ENCODE measurements around the gene ANKRD63. TPM values are rescaled to one million over a fixed set of nuclear protein-coding genes. Genes with fewer than 3 reads are reported as not detected.

ANKRD63 gene
- polyA plus RNA-seq, 1 of the 3 experiments (the other 2 are of a cell fraction), result not detected

- Histone ChIP-seq H3K4me1 (ENCODE audit: control insufficient read depth in 1 of 2, insufficient read depth in 2 of 2, low read depth in 1 of 2, low read length in 1 of 2) (peaks cover under 1 to 5% of the 10 kb centered on the region in 2 experiments; a peak in 1 of 4 replicates), H3K9me3 (no peaks in the 10 kb centered on the region), H3K36me3 (replicated peaks in 1 of 2; ENCODE audit: control insufficient read depth in 1 of 2, insufficient read depth in 2 of 2, low read length in 1 of 2) (no peaks in the 10 kb centered on the region), H3F3A (replicated peaks; ENCODE audit: insufficient read depth) (no peaks in the 10 kb centered on the region), H2AFZ (ENCODE audit: low read depth) (no peak overlapping the region), H4K20me1 (ENCODE audit: insufficient read depth) (no peaks in the 10 kb centered on the region), H3K27me3 (ENCODE audit: insufficient read depth) (no peaks in the 10 kb centered on the region), H3K79me2 (ENCODE audit: insufficient read depth) (no peaks in the 10 kb centered on the region), H3K9ac (no peak overlapping the region), H3K9me2 (no peaks in the 10 kb centered on the region), H3K4me2 (no peak overlapping the region), H3K4me3 (ENCODE audit: low read depth in 2 of 2, low read length in 1 of 2) (peak overlapping the region in 1 of 2 experiments; percentile 30; a peak in 1 of 4 replicates), H3K27ac (ENCODE audit: low read depth in 2 of 2, low read length in 1 of 2) (no peak overlapping the region)
- ChIA-PET POLR2A (no interaction called here), CTCF (interaction anchor here (0.6 to 25.6 kb wide), 58 partner anchors 11 to 595 kb away, joined by 3 to 868 read pairs (median 4); partner anchors contain the start of genes ANKRD63, BMF, BUB1B and CCDC9B)
- WGBS (ENCODE audit: low lambda C conversion rate), result 60% methylated on average over 21 of the region's 26 CpGs
- peak; percentile 88 for DNase-seq
- TF ChIP-seq PBX3 (IDR thresholded peaks at IDR 0.05) (no peak), CTCF (IDR thresholded peaks at IDR 0.05) (peak; percentile 100), SMC3 (IDR thresholded peaks at IDR 0.05; ENCODE audit: low read depth, low read length) (peak; percentile 100), GATA2 (CRISPR knock-in tag; IDR thresholded peaks at IDR 0.05) (no peak), NRF1 (IDR thresholded peaks at IDR 0.05; ENCODE audit: low read depth, low read length) (peak; percentile 34), ZBTB33 (IDR thresholded peaks at IDR 0.05; ENCODE audit: borderline replicate concordance, low read depth) (no peak), RAD21 (IDR thresholded peaks at IDR 0.05; ENCODE audit: low read length) (peak; percentile 93), RCOR1 (IDR thresholded peaks at IDR 0.05; ENCODE audit: low read length) (peak; percentile 60), TAF1 (IDR thresholded peaks at IDR 0.05; ENCODE audit: borderline replicate concordance, low read depth, low read length) (0 out of 2 replicates have a peak, but pooled peaks have one; percentile 15)
These were observed 8.3 kb downstream of the ANKRD63 start for GRCh38 chr15:40274350-40275274.

GRCh38 chr15:40273428-40273827 lies 9.4 kb downstream of the ANKRD63 start:
- 72% methylated on average over 5 of the region's 9 CpGs for WGBS (ENCODE audit: low lambda C conversion rate)
- H3K36me3 ChIP-seq (replicated peaks in 1 of 2; ENCODE audit: control insufficient read depth in 1 of 2, insufficient read depth in 2 of 2, low read length in 1 of 2), result no peaks in the 10 kb centered on the region
- no peak overlapping the region for H3K4me3 ChIP-seq (ENCODE audit: low read depth in 2 of 2, low read length in 1 of 2)
- ChIA-PET CTCF (interaction anchor here (1.1 to 25.6 kb wide), 23 partner anchors 10 to 242 kb away, joined by 3 to 868 read pairs (median 20); partner anchors contain the start of genes ANKRD63, BMF, CCDC9B and INAFM2), POLR2A (no interaction called here)
- no peak overlapping the region for H3K4me2 ChIP-seq
- H3K4me1 ChIP-seq (ENCODE audit: control insufficient read depth in 1 of 2, insufficient read depth in 2 of 2, low read depth in 1 of 2, low read length in 1 of 2), result peaks cover 2 to 5% of the 10 kb centered on the region in 2 experiments; a peak in 1 of 4 replicates
- H3K9me2 ChIP-seq, result no peaks in the 10 kb centered on the region
- no peak for DNase-seq
- no peaks in the 10 kb centered on the region for H3K79me2 ChIP-seq (ENCODE audit: insufficient read depth)
- H3F3A ChIP-seq (replicated peaks; ENCODE audit: insufficient read depth), result no peaks in the 10 kb centered on the region
- H3K9me3 ChIP-seq, result no peaks in the 10 kb centered on the region
- no peak overlapping the region for H2AFZ ChIP-seq (ENCODE audit: low read depth)
- H3K27ac ChIP-seq (ENCODE audit: low read depth in 2 of 2, low read length in 1 of 2), result no peak overlapping the region
- no peak overlapping the region for H3K9ac ChIP-seq
- H3K27me3 ChIP-seq (ENCODE audit: insufficient read depth), result no peaks in the 10 kb centered on the region
- H4K20me1 ChIP-seq (ENCODE audit: insufficient read depth), result no peaks in the 10 kb centered on the region
- TF ChIP-seq MXI1 (IDR thresholded peaks at IDR 0.05; ENCODE audit: low read depth, low read length) (no peak), NRF1 (IDR thresholded peaks at IDR 0.05; ENCODE audit: low read depth, low read length) (no peak), SMC3 (IDR thresholded peaks at IDR 0.05; ENCODE audit: low read depth, low read length) (no peak), RXRA (IDR thresholded peaks at IDR 0.05; ENCODE audit: borderline replicate concordance, low read depth) (no peak), POLR2AphosphoS5 (IDR thresholded peaks at IDR 0.05; ENCODE audit: low read depth, low read length) (no peak), FOXJ3 (CRISPR knock-in tag; IDR thresholded peaks at IDR 0.05) (no peak), YY1 (IDR thresholded peaks at IDR 0.05; ENCODE audit: low read depth) (no peak), MEF2A (IDR thresholded peaks at IDR 0.05; ENCODE audit: borderline replicate concordance, low read depth) (no peak), RFX5 (IDR thresholded peaks at IDR 0.05; ENCODE audit: low read length) (no peak), PBX3 (IDR thresholded peaks at IDR 0.05) (no peak), FOXM1 (IDR thresholded peaks at IDR 0.05; ENCODE audit: low read depth) (no peak), FOSL2 (IDR thresholded peaks at IDR 0.05; ENCODE audit: borderline replicate concordance, low read depth) (no peak), USF1 (IDR thresholded peaks at IDR 0.05; ENCODE audit: borderline replicate concordance, low read depth) (no peak)

Data from SK-N-SH (cell line).